SK-N-SH treated with all-trans-retinoic acid at 6 μM for 48 hours (cell line): ENCODE data around the gene SDC3.

Experiments used
- ATAC-seq: fragments of 200-7000 bp; cut with Tn5 transposase; 3 replicates; pipeline ENCODE4 v1.9.1; 2020; ENCODE audit warnings: mild to moderate bottlenecking, moderate library complexity
- ARNTL ChIP-seq: fragments of 450-650 bp; formaldehyde crosslinking; IDR thresholded peaks from 2 replicates; pipeline ENCODE4 v1.5.0; 2020; ENCODE audit warnings: low read depth, mild to moderate bottlenecking, moderate library complexity, borderline replicate concordance
- BACH2 ChIP-seq: fragments of 250-450 bp; sonication (Bioruptor Pico); IDR thresholded peaks from 2 replicates; pipeline ENCODE4 v1.9.0; 2021; ENCODE audit warnings: mild to moderate bottlenecking, borderline replicate concordance
- CSDC2 ChIP-seq: fragments of 250-450 bp; sonication (Bioruptor Pico); IDR thresholded peaks from 2 replicates; pipeline ENCODE4 v1.5.0; 2020; ENCODE audit warnings: mild to moderate bottlenecking, moderate library complexity
- ESRRG ChIP-seq: fragments of 250-450 bp; sonication (Bioruptor Pico); IDR thresholded peaks from 2 replicates; pipeline ENCODE4 v1.6.1; 2021; ENCODE audit warnings: mild to moderate bottlenecking
- GLIS3 ChIP-seq: fragments of 250-450 bp; sonication (Bioruptor Pico); IDR thresholded peaks from 2 replicates; pipeline ENCODE4 v1.5.0; 2020; ENCODE audit warnings: mild to moderate bottlenecking, moderate library complexity
- PPARA ChIP-seq: fragments of 250-450 bp; sonication (Bioruptor Pico); IDR thresholded peaks from 2 replicates; pipeline ENCODE4 v1.5.0; 2020; ENCODE audit warnings: mild to moderate bottlenecking, borderline replicate concordance
- RARB ChIP-seq: fragments of 250-450 bp; sonication (Bioruptor Pico); IDR thresholded peaks from 2 replicates; pipeline ENCODE4 v1.8.0; 2021; ENCODE audit warnings: mild to moderate bottlenecking, moderate library complexity
- TOX ChIP-seq: fragments of 250-450 bp; sonication (Bioruptor Pico); IDR thresholded peaks from 2 replicates; pipeline ENCODE4 v1.8.0; 2021; ENCODE audit warnings: mild to moderate bottlenecking, moderate library complexity, borderline replicate concordance
- ZC3H10 ChIP-seq: fragments of 250-450 bp; sonication (Bioruptor Pico); IDR thresholded peaks from 2 replicates; pipeline ENCODE4 v1.5.1; 2021; ENCODE audit warnings: mild to moderate bottlenecking, moderate library complexity
- ZFP3 ChIP-seq: fragments of 250-450 bp; sonication (Bioruptor Pico); IDR thresholded peaks from 2 replicates; pipeline ENCODE4 v1.5.0; 2020; ENCODE audit warnings: mild to moderate bottlenecking, moderate library complexity
- ZFP30 ChIP-seq: fragments of 450-650 bp; formaldehyde crosslinking; IDR thresholded peaks from 2 replicates; pipeline ENCODE4 v1.5.0; 2022; ENCODE audit warnings: mild to moderate bottlenecking, moderate library complexity
- ZNF565 ChIP-seq: fragments of 450-650 bp; formaldehyde crosslinking; conservative IDR thresholded peaks from 2 replicates; pipeline ENCODE4 v1.5.0; 2020; ENCODE audit warnings: low read depth, mild to moderate bottlenecking, moderate library complexity
- ZNF70 ChIP-seq: fragments of 450-650 bp; formaldehyde crosslinking; IDR thresholded peaks from 2 replicates; pipeline ENCODE4 v1.5.0; 2020; ENCODE audit warnings: mild to moderate bottlenecking, moderate library complexity
- ZNF8 ChIP-seq: fragments of 450-650 bp; formaldehyde crosslinking; IDR thresholded peaks from 2 replicates; pipeline ENCODE4 v1.5.0; 2020; ENCODE audit warnings: mild to moderate bottlenecking, moderate library complexity
- TF ChIP-seq, protein P1 (sequence below): fragments of 250-450 bp; sonication (Bioruptor Pico); IDR thresholded peaks from 2 replicates; pipeline ENCODE4 v1.8.0; 2020; ENCODE audit warnings: mild to moderate bottlenecking, moderate library complexity, borderline replicate concordance
- TF ChIP-seq, protein P2 (sequence below): fragments of 250-450 bp; sonication (Bioruptor Pico); IDR thresholded peaks from 2 replicates; pipeline ENCODE4 v1.8.0; 2021; ENCODE audit warnings: low read depth, mild to moderate bottlenecking, moderate library complexity, borderline replicate concordance
- TF ChIP-seq, protein P3 (sequence below): fragments of 250-450 bp; sonication (Bioruptor Pico); IDR thresholded peaks from 2 replicates; pipeline ENCODE4 v1.5.0; 2020; ENCODE audit warnings: mild to moderate bottlenecking, moderate library complexity
- TF ChIP-seq, protein P4 (sequence below): fragments of 250-450 bp; sonication (Bioruptor Pico); IDR thresholded peaks from 2 replicates; pipeline ENCODE4 v1.5.1; 2021; ENCODE audit warnings: mild to moderate bottlenecking, moderate library complexity

SDC3 gene

DNA sequence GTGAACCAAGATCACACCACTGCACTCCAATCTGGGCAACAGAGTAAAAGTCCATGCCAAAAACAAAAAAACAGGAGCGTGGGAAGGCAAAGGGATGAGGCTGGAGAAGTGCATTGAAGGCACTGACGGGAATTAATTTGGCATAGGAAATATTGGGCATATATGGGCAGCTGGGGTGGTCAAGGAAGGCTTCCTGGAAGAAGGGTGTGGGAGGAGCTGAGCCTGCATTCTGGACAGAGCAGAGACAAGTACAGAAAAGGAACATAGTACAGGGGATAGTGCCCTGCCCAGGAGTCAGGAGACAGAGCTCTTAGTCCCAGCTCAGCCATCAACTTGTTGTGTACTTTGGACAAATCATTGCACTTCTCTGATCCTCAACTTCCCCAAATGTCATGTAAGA, 11.7 kb downstream of the SDC3 start (continued):
- TF ChIP-seq, protein P1, sequence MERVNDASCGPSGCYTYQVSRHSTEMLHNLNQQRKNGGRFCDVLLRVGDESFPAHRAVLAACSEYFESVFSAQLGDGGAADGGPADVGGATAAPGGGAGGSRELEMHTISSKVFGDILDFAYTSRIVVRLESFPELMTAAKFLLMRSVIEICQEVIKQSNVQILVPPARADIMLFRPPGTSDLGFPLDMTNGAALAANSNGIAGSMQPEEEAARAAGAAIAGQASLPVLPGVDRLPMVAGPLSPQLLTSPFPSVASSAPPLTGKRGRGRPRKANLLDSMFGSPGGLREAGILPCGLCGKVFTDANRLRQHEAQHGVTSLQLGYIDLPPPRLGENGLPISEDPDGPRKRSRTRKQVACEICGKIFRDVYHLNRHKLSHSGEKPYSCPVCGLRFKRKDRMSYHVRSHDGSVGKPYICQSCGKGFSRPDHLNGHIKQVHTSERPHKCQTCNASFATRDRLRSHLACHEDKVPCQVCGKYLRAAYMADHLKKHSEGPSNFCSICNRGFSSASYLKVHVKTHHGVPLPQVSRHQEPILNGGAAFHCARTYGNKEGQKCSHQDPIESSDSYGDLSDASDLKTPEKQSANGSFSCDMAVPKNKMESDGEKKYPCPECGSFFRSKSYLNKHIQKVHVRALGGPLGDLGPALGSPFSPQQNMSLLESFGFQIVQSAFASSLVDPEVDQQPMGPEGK (CRISPR knock-in tag): no peak
- TF ChIP-seq ZFP30 (CRISPR knock-in tag): no peak
- no peak for TF ChIP-seq TOX (CRISPR knock-in tag)
- TF ChIP-seq, protein P2, sequence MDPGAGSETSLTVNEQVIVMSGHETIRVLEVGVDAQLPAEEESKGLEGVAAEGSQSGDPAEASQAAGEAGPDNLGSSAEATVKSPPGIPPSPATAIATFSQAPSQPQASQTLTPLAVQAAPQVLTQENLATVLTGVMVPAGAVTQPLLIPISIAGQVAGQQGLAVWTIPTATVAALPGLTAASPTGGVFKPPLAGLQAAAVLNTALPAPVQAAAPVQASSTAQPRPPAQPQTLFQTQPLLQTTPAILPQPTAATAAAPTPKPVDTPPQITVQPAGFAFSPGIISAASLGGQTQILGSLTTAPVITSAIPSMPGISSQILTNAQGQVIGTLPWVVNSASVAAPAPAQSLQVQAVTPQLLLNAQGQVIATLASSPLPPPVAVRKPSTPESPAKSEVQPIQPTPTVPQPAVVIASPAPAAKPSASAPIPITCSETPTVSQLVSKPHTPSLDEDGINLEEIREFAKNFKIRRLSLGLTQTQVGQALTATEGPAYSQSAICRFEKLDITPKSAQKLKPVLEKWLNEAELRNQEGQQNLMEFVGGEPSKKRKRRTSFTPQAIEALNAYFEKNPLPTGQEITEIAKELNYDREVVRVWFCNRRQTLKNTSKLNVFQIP: no peak
- no peak for TF ChIP-seq BACH2 (CRISPR knock-in tag)

DNA sequence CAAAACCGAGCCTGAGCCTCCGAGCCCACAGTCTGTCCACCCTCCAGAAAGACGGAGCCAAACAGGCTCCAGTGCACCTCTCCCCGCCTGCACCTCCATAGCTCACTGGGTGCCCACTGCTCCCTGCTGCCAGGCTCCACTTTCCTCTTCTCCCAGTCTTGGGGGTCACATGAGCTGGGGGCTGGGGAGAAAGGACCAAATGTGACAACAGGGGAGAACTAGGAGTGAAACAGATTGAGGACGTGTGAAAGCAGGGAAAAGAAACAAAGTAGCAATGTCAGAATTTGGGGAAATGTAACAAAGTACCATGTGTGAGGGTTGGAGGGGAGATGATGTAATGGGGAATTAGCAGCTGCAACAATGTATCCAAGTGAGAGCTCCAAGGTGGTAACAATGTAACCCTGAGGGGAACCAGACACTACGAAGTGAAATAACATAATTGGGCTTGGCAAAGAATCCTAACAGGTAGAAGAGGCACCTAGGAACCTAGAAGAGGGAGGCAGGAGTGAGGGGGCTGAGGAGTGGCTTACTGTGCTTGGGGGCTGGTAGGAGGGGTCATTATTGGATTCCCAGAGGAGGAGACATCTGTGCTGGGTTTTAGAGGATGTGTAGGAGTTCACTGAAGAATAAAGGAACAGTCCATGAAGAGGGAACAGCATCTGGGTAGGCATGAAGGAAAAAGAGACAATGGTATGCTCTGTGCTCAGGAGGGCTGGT, 12.5 kb downstream of the SDC3 start:
- ATAC-seq: peak; percentile 11; the same call in 1 of the 3 replicates
- peak; percentile 98 for TF ChIP-seq ZFP3 (CRISPR knock-in tag)
- TF ChIP-seq, protein P1 (CRISPR knock-in tag): no peak

DNA sequence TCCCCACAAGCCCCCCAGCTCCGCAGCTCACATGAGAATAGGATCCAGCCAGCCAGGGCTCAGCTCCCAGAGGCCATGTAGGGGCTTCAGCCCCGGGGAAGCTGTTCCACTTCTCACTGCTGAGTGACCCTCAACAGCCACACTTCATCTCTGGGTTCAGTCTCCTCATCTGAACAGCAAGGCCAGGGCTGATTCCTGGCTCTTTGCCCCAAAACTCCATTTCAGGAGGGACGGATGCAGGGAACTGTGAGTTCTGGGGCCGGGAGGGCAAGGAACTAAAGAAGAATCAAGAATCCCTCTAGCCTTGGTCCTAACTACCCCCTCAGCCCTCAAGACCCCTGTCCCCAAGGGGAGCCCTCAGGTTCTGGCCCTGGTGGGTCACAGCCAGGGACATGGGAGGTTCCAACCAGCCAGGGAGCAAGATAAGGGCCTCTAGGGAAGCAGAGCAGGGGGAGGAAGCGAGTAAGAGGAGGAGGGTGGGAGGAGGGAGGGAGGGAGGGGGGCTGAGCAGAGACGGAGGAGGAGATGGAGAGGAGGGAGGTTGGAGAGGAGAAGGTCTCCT, 13.1 kb downstream of the SDC3 start:
- ATAC-seq: no peak
- TF ChIP-seq ESRRG (CRISPR knock-in tag) (no peak), ZFP3 (CRISPR knock-in tag) (no peak), ZFP30 (CRISPR knock-in tag) (no peak), ARNTL (CRISPR knock-in tag) (no peak), ZNF8 (CRISPR knock-in tag) (no peak), ZC3H10 (CRISPR knock-in tag) (no peak), ZNF565 (CRISPR knock-in tag) (no peak), PPARA (no peak), GLIS3 (CRISPR knock-in tag) (no peak), BACH2 (CRISPR knock-in tag) (no peak), CSDC2 (CRISPR knock-in tag) (no peak), ZNF70 (CRISPR knock-in tag) (no peak), TOX (CRISPR knock-in tag) (no peak), RARB (no peak)
- TF ChIP-seq, protein P3, sequence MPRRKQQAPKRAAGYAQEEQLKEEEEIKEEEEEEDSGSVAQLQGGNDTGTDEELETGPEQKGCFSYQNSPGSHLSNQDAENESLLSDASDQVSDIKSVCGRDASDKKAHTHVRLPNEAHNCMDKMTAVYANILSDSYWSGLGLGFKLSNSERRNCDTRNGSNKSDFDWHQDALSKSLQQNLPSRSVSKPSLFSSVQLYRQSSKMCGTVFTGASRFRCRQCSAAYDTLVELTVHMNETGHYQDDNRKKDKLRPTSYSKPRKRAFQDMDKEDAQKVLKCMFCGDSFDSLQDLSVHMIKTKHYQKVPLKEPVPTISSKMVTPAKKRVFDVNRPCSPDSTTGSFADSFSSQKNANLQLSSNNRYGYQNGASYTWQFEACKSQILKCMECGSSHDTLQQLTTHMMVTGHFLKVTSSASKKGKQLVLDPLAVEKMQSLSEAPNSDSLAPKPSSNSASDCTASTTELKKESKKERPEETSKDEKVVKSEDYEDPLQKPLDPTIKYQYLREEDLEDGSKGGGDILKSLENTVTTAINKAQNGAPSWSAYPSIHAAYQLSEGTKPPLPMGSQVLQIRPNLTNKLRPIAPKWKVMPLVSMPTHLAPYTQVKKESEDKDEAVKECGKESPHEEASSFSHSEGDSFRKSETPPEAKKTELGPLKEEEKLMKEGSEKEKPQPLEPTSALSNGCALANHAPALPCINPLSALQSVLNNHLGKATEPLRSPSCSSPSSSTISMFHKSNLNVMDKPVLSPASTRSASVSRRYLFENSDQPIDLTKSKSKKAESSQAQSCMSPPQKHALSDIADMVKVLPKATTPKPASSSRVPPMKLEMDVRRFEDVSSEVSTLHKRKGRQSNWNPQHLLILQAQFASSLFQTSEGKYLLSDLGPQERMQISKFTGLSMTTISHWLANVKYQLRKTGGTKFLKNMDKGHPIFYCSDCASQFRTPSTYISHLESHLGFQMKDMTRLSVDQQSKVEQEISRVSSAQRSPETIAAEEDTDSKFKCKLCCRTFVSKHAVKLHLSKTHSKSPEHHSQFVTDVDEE: no peak
- TF ChIP-seq, protein P4, sequence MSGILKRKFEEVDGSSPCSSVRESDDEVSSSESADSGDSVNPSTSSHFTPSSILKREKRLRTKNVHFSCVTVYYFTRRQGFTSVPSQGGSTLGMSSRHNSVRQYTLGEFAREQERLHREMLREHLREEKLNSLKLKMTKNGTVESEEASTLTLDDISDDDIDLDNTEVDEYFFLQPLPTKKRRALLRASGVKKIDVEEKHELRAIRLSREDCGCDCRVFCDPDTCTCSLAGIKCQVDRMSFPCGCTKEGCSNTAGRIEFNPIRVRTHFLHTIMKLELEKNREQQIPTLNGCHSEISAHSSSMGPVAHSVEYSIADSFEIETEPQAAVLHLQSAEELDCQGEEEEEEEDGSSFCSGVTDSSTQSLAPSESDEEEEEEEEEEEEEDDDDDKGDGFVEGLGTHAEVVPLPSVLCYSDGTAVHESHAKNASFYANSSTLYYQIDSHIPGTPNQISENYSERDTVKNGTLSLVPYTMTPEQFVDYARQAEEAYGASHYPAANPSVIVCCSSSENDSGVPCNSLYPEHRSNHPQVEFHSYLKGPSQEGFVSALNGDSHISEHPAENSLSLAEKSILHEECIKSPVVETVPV (CRISPR knock-in tag): no peak
- TF ChIP-seq, protein P2: no peak
- TF ChIP-seq, protein P1 (CRISPR knock-in tag): no peak
